Kidney capillary endothelial cell (primary cell): ENCODE measurements around the gene FOXO3.
"Not testable (repeated sequence)": the region's sequence is repeated elsewhere in the genome, so short reads cannot be mapped to it uniquely, and the experiment has no call there.

ENCODE experiments used
- DNase-seq: peaks from one replicate; pipeline ENCODE4 v3.0.0-alpha.2; 2018; ENCODE audit warnings: low spot score

Gene FOXO3

GRCh38 chr6:108630050-108630714, 69.5 kb downstream of the FOXO3 start:
- DNase-seq = no peak

- no peak for DNase-seq
Observed at GRCh38 chr6:108632441-108632840, 71.7 kb downstream of the FOXO3 start.

- DNase-seq = no peak
Observed at GRCh38 chr6:108633436-108633835, 72.7 kb downstream of the FOXO3 start.

- DNase-seq = no peak
Observed at GRCh38 chr6:108635505-108636226, 74.9 kb downstream of the FOXO3 start.

- DNase-seq = no peak
Observed at GRCh38 chr6:108637963-108638362, 77.2 kb downstream of the FOXO3 start.

GRCh38 chr6:108638993-108639392, 78.3 kb downstream of the FOXO3 start:
- DNase-seq = no peak

GRCh38 chr6:108640104-108640503, 79.4 kb downstream of the FOXO3 start:
- DNase-seq = no peak

- DNase-seq = no peak
Observed at GRCh38 chr6:108643184-108643583, 82.5 kb downstream of the FOXO3 start.

- DNase-seq = no peak
Observed at GRCh38 chr6:108644252-108644651, 83.5 kb downstream of the FOXO3 start.

GRCh38 chr6:108648191-108648590, 87.5 kb downstream of the FOXO3 start:
- DNase-seq = no peak

- DNase-seq = no peak
Observed at GRCh38 chr6:108650325-108650724, 89.6 kb downstream of the FOXO3 start.

- DNase-seq = no peak
Observed at GRCh38 chr6:108650781-108651180, 90.1 kb downstream of the FOXO3 start.

- no peak for DNase-seq
Observed at GRCh38 chr6:108651340-108652227, 90.9 kb downstream of the FOXO3 start.

GRCh38 chr6:108652375-108652774, 91.7 kb downstream of the FOXO3 start:
- no peak for DNase-seq

- no peak for DNase-seq
Observed at GRCh38 chr6:108653949-108654348, 93.2 kb downstream of the FOXO3 start.

GRCh38 chr6:108654465-108655106, 93.9 kb downstream of the FOXO3 start:
- DNase-seq = no peak

GRCh38 chr6:108655806-108656651, 95.3 kb downstream of the FOXO3 start:
- no peak for DNase-seq

- DNase-seq = no peak
Observed at GRCh38 chr6:108656836-108657235, 96.1 kb downstream of the FOXO3 start.

- DNase-seq = no peak
Observed at GRCh38 chr6:108658174-108658573, 97.5 kb downstream of the FOXO3 start.

GRCh38 chr6:108658785-108659184, 98.1 kb downstream of the FOXO3 start:
- DNase-seq = not testable (repeated sequence)

- DNase-seq = no peak
Observed at GRCh38 chr6:108660251-108660650, 99.5 kb downstream of the FOXO3 start.
